AG04450 (cell line): ENCODE data around the gene EVL. TPM values are rescaled to one million over a fixed set of nuclear protein-coding genes. Genes with fewer than 3 reads are reported as not detected.

Source experiments
- CTCF ChIA-PET: fragments of 300-600, 350-600 bp; formaldehyde crosslinking; extraction: SDS; loops from one replicate; lab custom pipeline; 2022; ENCODE audit warnings: antibody characterized with exemption, inconsistent platforms; lab: Charles Lee
- POLR2A ChIA-PET: fragments of 350-600 bp; formaldehyde crosslinking; extraction: SDS; loops from one replicate; lab custom pipeline; 2021; ENCODE audit warnings: antibody characterized with exemption, inconsistent platforms; lab: Yijun Ruan, JAX
- DNase-seq: peaks from one replicate; pipeline ENCODE4 v3.0.0-alpha.2; 2011; ENCODE audit warnings: low read depth, low spot score
- H3K27ac ChIP-seq: one replicate; pipeline ENCODE4 v1.5.1; 2012; ENCODE audit warnings: low read depth, low read length, control low read depth
- H3K27me3 ChIP-seq: one replicate; pipeline ENCODE4 v1.6.0; 2012; ENCODE audit warnings: low read length; ENCODE audit not compliant: control insufficient read depth, insufficient read depth
- H3K4me3 ChIP-seq: 2 replicates; pipeline ENCODE4 v1.5.1; 2011; ENCODE audit warnings: mild to moderate bottlenecking, low read depth, low read length, control low read depth
- H3K9me3 ChIP-seq: 2 replicates; pipeline ENCODE4 v1.5.1; 2012; ENCODE audit warnings: low read length; ENCODE audit not compliant: control insufficient read depth, insufficient read depth
- CTCF ChIP-seq: IDR thresholded peaks from 2 replicates; pipeline ENCODE4 v1.5.1; 2011; ENCODE audit warnings: low read depth, low read length, control low read depth, inconsistent platforms
- polyA plus RNA-seq: library from polyadenylated mRNA; depleted of rRNA; stranded (reverse); fragments of >200 nt; gene quantifications from 2 replicates; pipeline ENCODE4 v1.2.3, GENCODE V29; 2011

Gene EVL
- polyA plus RNA-seq, 1 experiment = 36.5 TPM

- DNase-seq = no peak
- no peak for TF ChIP-seq CTCF
- no peak overlapping the region for H3K4me3 ChIP-seq
- no peaks in the 10 kb centered on the region for H3K27me3 ChIP-seq
- ChIA-PET POLR2A (no interaction called here), CTCF (no interaction called here)
- no peak overlapping the region for H3K27ac ChIP-seq
- H3K9me3 ChIP-seq = no peaks in the 10 kb centered on the region
Observed at GRCh38 chr14:100128688-100129087, 63.5 kb downstream of the EVL start.

GRCh38 chr14:100129161-100129589 lies 64.0 kb downstream of the EVL start:
- TF ChIP-seq CTCF = no peak
- POLR2A ChIA-PET = no interaction called here
- CTCF ChIA-PET = no interaction called here
- no peak overlapping the region for H3K4me3 ChIP-seq
- H3K9me3 ChIP-seq = no peaks in the 10 kb centered on the region
- H3K27me3 ChIP-seq = no peaks in the 10 kb centered on the region
- no peak for DNase-seq
- no peak overlapping the region for H3K27ac ChIP-seq

GRCh38 chr14:100130521-100130920 lies 65.3 kb downstream of the EVL start:
- ChIA-PET CTCF (no interaction called here), POLR2A (no interaction called here)
- no peak for DNase-seq
- H3K27ac ChIP-seq = no peak overlapping the region
- H3K27me3 ChIP-seq = no peaks in the 10 kb centered on the region
- no peaks in the 10 kb centered on the region for H3K9me3 ChIP-seq
- no peak overlapping the region for H3K4me3 ChIP-seq
- TF ChIP-seq CTCF = no peak

- no peak for DNase-seq
- H3K27ac ChIP-seq = no peak overlapping the region
- ChIA-PET POLR2A (no interaction called here), CTCF (no interaction called here)
- no peaks in the 10 kb centered on the region for H3K27me3 ChIP-seq
- H3K9me3 ChIP-seq = no peaks in the 10 kb centered on the region
- H3K4me3 ChIP-seq = no peak overlapping the region
- no peak for TF ChIP-seq CTCF
Observed at GRCh38 chr14:100131181-100131580, 66.0 kb downstream of the EVL start.

- TF ChIP-seq CTCF = no peak
- DNase-seq = no peak
- Histone ChIP-seq H3K9me3 (no peaks in the 10 kb centered on the region), H3K4me3 (no peak overlapping the region), H3K27ac (no peak overlapping the region), H3K27me3 (no peaks in the 10 kb centered on the region)
- ChIA-PET POLR2A (no interaction called here), CTCF (no interaction called here)
Observed at GRCh38 chr14:100132161-100132902, 67.1 kb downstream of the EVL start.
